Mononuclear cell (primary cell): ENCODE results near the gene SPTAN1. TPM values are rescaled to one million over a fixed set of nuclear protein-coding genes. Genes with fewer than 3 reads are reported as not detected.
A peak's percentile ranks its signal among the peaks of the same experiment; 100 is the strongest.

Experiments used
- H3K27me3 ChIP-seq: 2 replicates; pipeline ENCODE4 v1.6.0; 2011; ENCODE audit warnings: low read length, control low read depth; ENCODE audit not compliant: insufficient read depth
- H3K4me1 ChIP-seq: 2 replicates; pipeline ENCODE4 v1.5.1; 2011; ENCODE audit warnings: mild to moderate bottlenecking, low read length, control low read depth; ENCODE audit not compliant: insufficient read depth
- H3K4me3 ChIP-seq: 2 replicates; pipeline ENCODE4 v1.5.1; 2011; ENCODE audit warnings: mild to moderate bottlenecking, low read length, moderate library complexity
- H3K9me3 ChIP-seq: 2 replicates; pipeline ENCODE4 v1.5.1; 2011; ENCODE audit warnings: low read depth, mild to moderate bottlenecking, control low read depth, low read length
- total RNA-seq: library from RNA; depleted of rRNA; stranded (reverse); fragments of >200 nt; gene quantifications from one replicate; pipeline ENCODE4 v1.2.3, GENCODE V29; 2012

Gene SPTAN1
- total RNA-seq, 1 donor = 200 TPM

GRCh38 chr9:128546504-128546903, 5.9 kb upstream of the SPTAN1 start:
- H3K4me1 ChIP-seq = peaks cover 22% of the 10 kb centered on the region
- no peak overlapping the region for H3K4me3 ChIP-seq
- H3K27me3 ChIP-seq = no peaks in the 10 kb centered on the region
- no peaks in the 10 kb centered on the region for H3K9me3 ChIP-seq

- Histone ChIP-seq H3K4me1 (peaks cover 35% of the 10 kb centered on the region), H3K9me3 (no peaks in the 10 kb centered on the region), H3K4me3 (no peak overlapping the region), H3K27me3 (no peaks in the 10 kb centered on the region)
These were observed 3.5 kb upstream of the SPTAN1 start for GRCh38 chr9:128548876-128549275.

GRCh38 chr9:128550226-128550625, 2.2 kb upstream of the SPTAN1 start:
- Histone ChIP-seq H3K27me3 (no peaks in the 10 kb centered on the region), H3K4me3 (no peak overlapping the region), H3K9me3 (no peaks in the 10 kb centered on the region), H3K4me1 (peaks cover 48% of the 10 kb centered on the region)

- H3K27me3 ChIP-seq = no peaks in the 10 kb centered on the region
- H3K4me3 ChIP-seq = no peak overlapping the region
- peaks cover 53% of the 10 kb centered on the region for H3K4me1 ChIP-seq
- no peaks in the 10 kb centered on the region for H3K9me3 ChIP-seq
These were observed 1.4 kb upstream of the SPTAN1 start for GRCh38 chr9:128550770-128551656.

- Histone ChIP-seq H3K4me1 (peaks cover 55% of the 10 kb centered on the region), H3K9me3 (no peaks in the 10 kb centered on the region), H3K27me3 (no peaks in the 10 kb centered on the region), H3K4me3 (peak overlapping the region; percentile 80)
These were observed 682 bp upstream of the SPTAN1 start for GRCh38 chr9:128551657-128552152.

GRCh38 chr9:128552744-128553440, 505 bp downstream of the SPTAN1 start:
- H3K4me1 ChIP-seq = peaks cover 55% of the 10 kb centered on the region
- H3K27me3 ChIP-seq = no peaks in the 10 kb centered on the region
- peak overlapping the region; percentile 80 for H3K4me3 ChIP-seq
- H3K9me3 ChIP-seq = no peaks in the 10 kb centered on the region

GRCh38 chr9:128553728-128554127, 1.3 kb downstream of the SPTAN1 start:
- Histone ChIP-seq H3K9me3 (no peaks in the 10 kb centered on the region), H3K4me1 (peaks cover 61% of the 10 kb centered on the region), H3K4me3 (no peak overlapping the region), H3K27me3 (no peaks in the 10 kb centered on the region)

- Histone ChIP-seq H3K27me3 (no peaks in the 10 kb centered on the region), H3K4me3 (no peak overlapping the region), H3K4me1 (peaks cover 65% of the 10 kb centered on the region)
These were observed 1.9 kb downstream of the SPTAN1 start for GRCh38 chr9:128554155-128554862.

GRCh38 chr9:128555180-128555721, 2.9 kb downstream of the SPTAN1 start:
- no peaks in the 10 kb centered on the region for H3K27me3 ChIP-seq
- H3K9me3 ChIP-seq = no peaks in the 10 kb centered on the region
- H3K4me1 ChIP-seq = peaks cover 57% of the 10 kb centered on the region
- H3K4me3 ChIP-seq = no peak overlapping the region

More at GRCh38 chr9:128554155-128554862, 1.9 kb downstream of the SPTAN1 start:
- H3K9me3 ChIP-seq = no peaks in the 10 kb centered on the region

- H3K4me3 ChIP-seq = no peak overlapping the region
- peaks cover 47% of the 10 kb centered on the region for H3K4me1 ChIP-seq
- no peaks in the 10 kb centered on the region for H3K27me3 ChIP-seq
- H3K9me3 ChIP-seq = no peaks in the 10 kb centered on the region
These were observed 3.9 kb downstream of the SPTAN1 start for GRCh38 chr9:128556276-128556675.

- no peak overlapping the region for H3K4me3 ChIP-seq
- H3K27me3 ChIP-seq = no peaks in the 10 kb centered on the region
- no peaks in the 10 kb centered on the region for H3K9me3 ChIP-seq
- H3K4me1 ChIP-seq = peaks cover 41% of the 10 kb centered on the region
These were observed 4.7 kb downstream of the SPTAN1 start for GRCh38 chr9:128556926-128557634.

- H3K4me3 ChIP-seq = no peak overlapping the region
- H3K9me3 ChIP-seq = no peaks in the 10 kb centered on the region
- H3K4me1 ChIP-seq = peaks cover 35% of the 10 kb centered on the region
- no peaks in the 10 kb centered on the region for H3K27me3 ChIP-seq
These were observed 6.3 kb downstream of the SPTAN1 start for GRCh38 chr9:128558431-128559310.

- Histone ChIP-seq H3K27me3 (no peaks in the 10 kb centered on the region), H3K4me1 (no peaks in the 10 kb centered on the region), H3K9me3 (no peaks in the 10 kb centered on the region), H3K4me3 (no peak overlapping the region)
These were observed 13.2 kb downstream of the SPTAN1 start for GRCh38 chr9:128565578-128565977.
